H1 (cell line): ENCODE measurements around the gene ST7L. TPM values are rescaled to one million over a fixed set of nuclear protein-coding genes. Genes with fewer than 3 reads are reported as not detected.

Source experiments
- ATF3 ChIP-seq: IDR thresholded peaks from 2 replicates; pipeline ENCODE4 v1.6.1; 2011; ENCODE audit warnings: low read depth, mild to moderate bottlenecking, low read length; ENCODE audit not compliant: insufficient read depth
- BRCA1 ChIP-seq: IDR thresholded peaks from 2 replicates; pipeline ENCODE4 v1.6.1; 2012; ENCODE audit warnings: low read depth, low read length, improper control_type of control experiment
- CBX5 ChIP-seq: fragments of 300-800, 300-1000 bp; sonication (generic); IDR thresholded peaks from 2 replicates; pipeline ENCODE4 v1.7.1; 2016; ENCODE audit warnings: antibody characterized with exemption, low read length, low read depth
- CREB1 ChIP-seq: IDR thresholded peaks from 2 replicates; pipeline ENCODE4 v1.6.1; 2012; ENCODE audit warnings: inconsistent platforms
- E2F6 ChIP-seq: IDR thresholded peaks from 2 replicates; pipeline ENCODE4 v1.6.1; 2012; ENCODE audit warnings: inconsistent platforms
- EGR1 ChIP-seq: IDR thresholded peaks from 2 replicates; pipeline ENCODE4 v1.6.1; 2011; ENCODE audit warnings: low read depth, low read length, borderline replicate concordance
- GABPA ChIP-seq: IDR thresholded peaks from 2 replicates; pipeline ENCODE4 v1.6.1; 2011; ENCODE audit warnings: mild to moderate bottlenecking, low read length, moderate library complexity, borderline replicate concordance; ENCODE audit not compliant: insufficient read depth
- HDAC6 ChIP-seq: IDR thresholded peaks from one replicate; pipeline ENCODE4 v1.7.1; 2012; ENCODE audit warnings: low read depth, mild to moderate bottlenecking, inconsistent platforms, low read length, moderate library complexity
- JUN ChIP-seq: IDR thresholded peaks from 2 replicates; pipeline ENCODE4 v1.6.1; 2011; ENCODE audit warnings: low read depth, mild to moderate bottlenecking, improper control_type of control experiment, low read length
- KDM5A ChIP-seq: fragments of 200-600 bp; IDR thresholded peaks from 2 replicates; pipeline ENCODE4 v1.7.1; 2012; ENCODE audit warnings: mild to moderate bottlenecking, low read length, inconsistent platforms, mixed read lengths
- NANOG ChIP-seq: IDR thresholded peaks from 2 replicates; pipeline ENCODE4 v1.6.1; 2011; ENCODE audit warnings: low read length, low read depth, mild to moderate bottlenecking, inconsistent platforms; ENCODE audit not compliant: insufficient read depth, poor library complexity, severe bottlenecking
- POLR2A ChIP-seq, 2 experiments: IDR thresholded peaks; 1 replicate in 1 of 2; 2 replicates in 1 of 2; pipeline ENCODE4 v1.6.1; 2011; ENCODE audit warnings: low read depth in 2 of 2, low read length in 2 of 2, mild to moderate bottlenecking in 2 of 2; ENCODE audit errors: control extremely low read depth in 1 of 2
- POU5F1 ChIP-seq: IDR thresholded peaks from 2 replicates; pipeline ENCODE4 v1.6.1; 2011; ENCODE audit warnings: low read depth, mild to moderate bottlenecking, low read length, moderate library complexity
- RBBP5 ChIP-seq: IDR thresholded peaks from 2 replicates; pipeline ENCODE4 v1.7.1; 2012; ENCODE audit warnings: low read depth, mild to moderate bottlenecking, inconsistent platforms, low read length, moderate library complexity, borderline replicate concordance
- RNF2 ChIP-seq: fragments of 200-900, 300-1000 bp; sonication (generic); IDR thresholded peaks from 2 replicates; pipeline ENCODE4 v1.7.1; 2016; ENCODE audit warnings: borderline replicate concordance, low read depth, mild to moderate bottlenecking, antibody characterized with exemption, low read length; ENCODE audit not compliant: poor library complexity, severe bottlenecking; ENCODE audit errors: missing control alignments
- SIN3A ChIP-seq, 2 experiments: IDR thresholded peaks in 1 of 2; conservative IDR thresholded peaks in 1 of 2; 2 replicates each; pipeline ENCODE4 v1.6.1; 2011 to 2012; ENCODE audit warnings: low read length in 2 of 2, improper control_type of control experiment in 1 of 2, low read depth in 1 of 2, mild to moderate bottlenecking in 1 of 2
- SIRT6 ChIP-seq: IDR thresholded peaks from one replicate; pipeline ENCODE4 v1.7.1; 2012; ENCODE audit warnings: low read length, inconsistent platforms
- SP1 ChIP-seq: IDR thresholded peaks from 2 replicates; pipeline ENCODE4 v1.6.1; 2011; ENCODE audit warnings: low read depth, low read length
- SRF ChIP-seq: IDR thresholded peaks from 2 replicates; pipeline ENCODE4 v1.6.1; 2011; ENCODE audit warnings: mild to moderate bottlenecking, low read depth, low read length, moderate library complexity
- SUZ12 ChIP-seq: fragments of 200-600 bp; sonication (generic); IDR thresholded peaks from 2 replicates; pipeline ENCODE4 v1.6.1; 2012; ENCODE audit warnings: mild to moderate bottlenecking, inconsistent platforms, low read length, moderate library complexity, mixed read lengths
- TAF1 ChIP-seq: IDR thresholded peaks from 2 replicates; pipeline ENCODE4 v1.6.1; 2011; ENCODE audit warnings: mild to moderate bottlenecking, low read depth, low read length
- TAF7 ChIP-seq: optimal IDR thresholded peaks from 2 replicates; pipeline ENCODE3; 2011; ENCODE audit warnings: low read depth, mild to moderate bottlenecking, inconsistent platforms, low read length, moderate library complexity, borderline replicate concordance
- YY1 ChIP-seq: IDR thresholded peaks from 2 replicates; pipeline ENCODE4 v1.6.1; 2011; ENCODE audit warnings: low read depth, mild to moderate bottlenecking, low read length
- polyA plus RNA-seq, 7 experiments: library from polyadenylated mRNA; depleted of rRNA in 3 of 7; stranded (reverse) in 5 of 7; unstranded in 2 of 7; fragments of >200 nt in 5 of 7; fragments of 200-250 nt in 2 of 7; gene quantifications; 1 replicate in 5 of 7; 2 replicates in 1 of 7; 4 replicates in 1 of 7; pipeline versions ENCODE4 v1.2.1 to v1.2.3, GENCODE V29; 2011 to 2013; ENCODE audit warnings: missing spikeins in 2 of 7, mixed read lengths in 2 of 7
- total RNA-seq: library from RNA; stranded (reverse); fragmentation: NEBNext Ultra II Directional; extraction: Animal tissue kit (Norgen Biotek cat#: 25700); gene quantifications from 2 replicates; pipeline ENCODE4 v1.2.1, GENCODE V29; 2021

Gene ST7L
- total and polyA plus RNA-seq, 2 of the 8 experiments (the other 6 are each of a cell fraction or from before 2014, with no cell fraction given), result 9.6 to 16.2 TPM

- no peak for TF ChIP-seq JUN
- no peak for TF ChIP-seq HDAC6
- no peak for TF ChIP-seq ATF3
- peak; percentile 53; the same call in 1 of the 2 replicates for TF ChIP-seq SP1
- no peak for TF ChIP-seq BRCA1
- TF ChIP-seq YY1, result 0 out of 2 replicates have a peak, but pooled peaks have one; percentile 25
- no peak for TF ChIP-seq POLR2A (IDR thresholded peaks at IDR 0.05; ENCODE audit: control extremely low read depth in 1 of 2, low read depth in 2 of 2, low read length in 2 of 2)
- peak; percentile 34 to 78; a peak in 1 of 4 replicates for TF ChIP-seq SIN3A (conservative IDR thresholded peaks at IDR 0.05 in 1 of 2, IDR thresholded peaks at IDR 0.05 in 1 of 2; ENCODE audit: low read depth in 1 of 2, low read length in 2 of 2)
- TF ChIP-seq CREB1, result peak; percentile 71
- no peak for TF ChIP-seq SUZ12
- no peak for TF ChIP-seq CBX5
- TF ChIP-seq TAF1, result 0 out of 2 replicates have a peak, but pooled peaks have one; percentile 13
- TF ChIP-seq RNF2, result no peak
- TF ChIP-seq POU5F1, result no peak
- TF ChIP-seq GABPA, result 0 out of 2 replicates have a peak, but pooled peaks have one; percentile 33
- no peak for TF ChIP-seq KDM5A
- peak; percentile 97 for TF ChIP-seq EGR1
- TF ChIP-seq NANOG, result no peak
- no peak for TF ChIP-seq TAF7
- TF ChIP-seq RBBP5, result no peak; the same call in 1 of the 2 replicates
- no peak for TF ChIP-seq SRF
- no peak for TF ChIP-seq SIRT6
- no peak for TF ChIP-seq E2F6
Observed at GRCh38 chr1:112508278-112509004, 110.5 kb downstream of the ST7L start, which contains the start of gene WNT2B (continued).
